ENCODE data around the gene FRMD4A. TPM values are rescaled to one million over a fixed set of nuclear protein-coding genes. Genes with fewer than 3 reads are reported as not detected.

Gene FRMD4A
- total RNA-seq, 2 experiments from 2014 or later, result 0.17 TPM; not detected in 1

- TF ChIP-seq CTCF (conservative IDR thresholded peaks at IDR 0.05; ENCODE audit: low read length) (no peak), EZH2phosphoT487 (IDR thresholded peaks at IDR 0.05; ENCODE audit: borderline replicate concordance, low read depth, low read length) (no peak)
- Histone ChIP-seq H3K9me2 (ENCODE audit: insufficient read depth, low read length) (no peaks in the 10 kb centered on the region), H3K36me3 (ENCODE audit: insufficient read depth, low read length) (no peaks in the 10 kb centered on the region), H3K79me2 (ENCODE audit: insufficient read depth, low read depth, low read length) (no peaks in the 10 kb centered on the region), H3K4me3 (ENCODE audit: low read depth, low read length, poor library complexity, severe bottlenecking) (no peak overlapping the region), H3K9me3 (ENCODE audit: low read length) (no peaks in the 10 kb centered on the region), H3K4me1 (ENCODE audit: insufficient read depth, low read length, poor library complexity, severe bottlenecking) (peaks cover 10% of the 10 kb centered on the region), H2AFZ (ENCODE audit: low read length) (no peak overlapping the region), H3K4me2 (ENCODE audit: low read length) (no peak overlapping the region), H4K20me1 (ENCODE audit: insufficient read depth, low read length) (no peaks in the 10 kb centered on the region), H3K27ac (ENCODE audit: low read depth, low read length, poor library complexity, severe bottlenecking) (no peak overlapping the region)
- intact Hi-C loops (cut with micrococcal nuclease; ENCODE audit: unreplicated experiment), result no loop called here
- no peak for DNase-seq (ENCODE audit: low spot score)
- CTCF ChIA-PET (ENCODE audit: unreplicated experiment), result no interaction called here
- POLR2A ChIA-PET, result no interaction called here
- BruUV-seq (replicated peaks), result no TSS peak
Measured at GRCh38 chr10:14190702-14191101, 140.0 kb downstream of the FRMD4A start.

DNA sequence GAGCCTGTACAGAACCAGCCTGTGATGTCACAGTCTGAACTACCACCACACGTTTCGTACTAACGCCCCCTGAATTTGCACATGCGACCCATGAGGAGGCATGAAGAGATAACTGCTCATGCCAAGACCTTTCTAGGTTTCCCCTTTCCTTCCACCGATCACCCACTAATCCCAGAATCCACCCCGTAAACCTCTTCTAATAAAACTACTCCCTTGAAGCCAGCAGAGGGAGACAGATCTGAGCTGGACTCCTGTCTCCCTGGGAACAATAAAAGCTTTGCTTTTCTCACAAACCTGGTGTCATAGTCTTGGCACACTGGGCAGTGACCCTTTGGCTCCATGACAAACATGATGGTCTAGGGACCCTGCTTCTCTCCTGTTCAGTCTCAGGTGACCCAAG, 144.5 kb downstream of the FRMD4A start:
- Histone ChIP-seq H3K79me2 (ENCODE audit: insufficient read depth, low read depth, low read length) (no peaks in the 10 kb centered on the region), H3K9me2 (ENCODE audit: insufficient read depth, low read length) (no peaks in the 10 kb centered on the region), H3K4me2 (ENCODE audit: low read length) (no peak overlapping the region), H4K20me1 (ENCODE audit: insufficient read depth, low read length) (no peaks in the 10 kb centered on the region), H3K36me3 (ENCODE audit: insufficient read depth, low read length) (no peaks in the 10 kb centered on the region), H2AFZ (ENCODE audit: low read length) (no peak overlapping the region), H3K9me3 (ENCODE audit: low read length) (no peaks in the 10 kb centered on the region), H3K4me1 (ENCODE audit: insufficient read depth, low read length, poor library complexity, severe bottlenecking) (peaks cover 25% of the 10 kb centered on the region), H3K27ac (ENCODE audit: low read depth, low read length, poor library complexity, severe bottlenecking) (no peak overlapping the region), H3K4me3 (ENCODE audit: low read depth, low read length, poor library complexity, severe bottlenecking) (no peak overlapping the region)
- ChIA-PET CTCF (ENCODE audit: unreplicated experiment) (interaction anchor here (1.0 kb wide), 1 partner anchor 11 kb away, joined by 3 read pairs; no protein-coding TSS in a partner anchor), POLR2A (interaction anchor here (0.6 to 1.6 kb wide), 5 partner anchors 15 to 1367 kb away, joined by 3 to 11 read pairs (median 4); no protein-coding TSS in a partner anchor)
- TF ChIP-seq EZH2phosphoT487 (IDR thresholded peaks at IDR 0.05; ENCODE audit: borderline replicate concordance, low read depth, low read length) (no peak), CTCF (conservative IDR thresholded peaks at IDR 0.05; ENCODE audit: low read length) (peak; percentile 62)
- BruUV-seq (replicated peaks), result no TSS peak
- intact Hi-C loops (cut with micrococcal nuclease; ENCODE audit: unreplicated experiment), result loop anchor here (10.0 kb wide), 1 partner anchor 789 kb away; no protein-coding TSS in a partner anchor
- peak; percentile 9 for DNase-seq (ENCODE audit: low spot score)

DNA sequence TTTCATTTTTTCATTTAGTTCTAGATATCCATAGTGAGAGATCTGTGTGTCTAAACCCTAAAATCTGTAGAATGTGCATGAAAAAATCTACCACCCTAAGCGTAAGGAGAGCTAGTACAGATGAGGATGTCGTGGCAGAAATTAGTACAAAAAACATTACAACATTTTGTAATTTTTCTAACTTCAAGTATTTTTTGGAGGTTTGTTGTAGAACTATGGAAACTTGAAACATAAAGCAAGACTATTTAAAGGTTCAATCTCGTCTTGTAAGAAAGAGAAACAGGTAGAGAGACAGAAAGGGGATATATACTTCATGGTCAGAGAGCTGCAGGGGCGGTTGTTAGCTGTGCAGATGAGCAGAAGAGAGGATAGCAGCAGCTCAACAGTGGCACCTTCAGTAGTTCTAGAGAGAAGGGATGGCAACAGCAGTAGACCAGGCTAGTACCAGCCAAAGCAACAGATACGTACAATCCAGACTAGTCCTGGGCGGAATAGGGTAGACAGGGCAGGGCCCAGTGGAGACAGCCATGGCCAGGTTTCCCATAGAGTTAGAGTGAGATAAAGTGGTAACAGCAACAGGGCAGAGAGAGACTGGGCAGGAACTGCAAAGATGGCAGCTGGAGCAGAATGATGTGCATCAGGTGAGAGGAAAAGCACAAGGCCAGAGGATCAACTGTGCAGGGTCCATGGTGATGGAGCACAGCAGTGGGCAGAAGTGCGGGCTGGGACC, 145.2 kb downstream of the FRMD4A start:
- Histone ChIP-seq H3K4me2 (ENCODE audit: low read length) (peak overlapping the region; percentile 53), H3K4me1 (ENCODE audit: insufficient read depth, low read length, poor library complexity, severe bottlenecking) (peaks cover 25% of the 10 kb centered on the region), H3K4me3 (ENCODE audit: low read depth, low read length, poor library complexity, severe bottlenecking) (peak overlapping the region; percentile 35), H4K20me1 (ENCODE audit: insufficient read depth, low read length) (no peaks in the 10 kb centered on the region), H3K36me3 (ENCODE audit: insufficient read depth, low read length) (no peaks in the 10 kb centered on the region), H3K9me3 (ENCODE audit: low read length) (no peaks in the 10 kb centered on the region), H3K9me2 (ENCODE audit: insufficient read depth, low read length) (no peaks in the 10 kb centered on the region), H2AFZ (ENCODE audit: low read length) (peak overlapping the region; percentile 2; the same call in 1 of the 2 replicates), H3K79me2 (ENCODE audit: insufficient read depth, low read depth, low read length) (no peaks in the 10 kb centered on the region), H3K27ac (ENCODE audit: low read depth, low read length, poor library complexity, severe bottlenecking) (peak overlapping the region; percentile 48)
- BruUV-seq (replicated peaks), result no TSS peak
- DNase-seq (ENCODE audit: low spot score), result peak; percentile 64
- TF ChIP-seq CTCF (conservative IDR thresholded peaks at IDR 0.05; ENCODE audit: low read length) (no peak), EZH2phosphoT487 (IDR thresholded peaks at IDR 0.05; ENCODE audit: borderline replicate concordance, low read depth, low read length) (no peak)
- POLR2A ChIA-PET, result interaction anchor here (0.6 to 2.4 kb wide), 10 partner anchors 9 to 1367 kb away, joined by 3 to 11 read pairs (median 4); no protein-coding TSS in a partner anchor
- intact Hi-C loops (cut with micrococcal nuclease; ENCODE audit: unreplicated experiment), result loop anchor here (2.0 to 10.0 kb wide), 2 partner anchors 399 to 789 kb away; no protein-coding TSS in a partner anchor
- CTCF ChIA-PET (ENCODE audit: unreplicated experiment), result interaction anchor here (1.0 kb wide), 1 partner anchor 11 kb away, joined by 3 read pairs; no protein-coding TSS in a partner anchor
